A549 (cell line): ENCODE data around the gene LGR5. TPM values are rescaled to one million over a fixed set of nuclear protein-coding genes. Genes with fewer than 3 reads are reported as not detected.

Source experiments
- ATAC-seq, 2 experiments: fragments of 200-7000 bp in 1 of 2; fragments of >200 bp in 1 of 2; cut with Nextera tagmentation in 1 of 2; cut with Tn5 transposase in 1 of 2; 3 replicates each; pipeline versions ENCODE4 v1.8.0 to v1.9.1; 2018 to 2020; ENCODE audit warnings: mild to moderate bottlenecking in 1 of 2, moderate library complexity in 1 of 2
- CTCF ChIA-PET: fragments of 300-600 bp; sonication (Branson Sonifier 250); formaldehyde crosslinking; extraction: SDS; loops from one replicate; lab custom pipeline; 2021; ENCODE audit warnings: antibody characterized with exemption, inconsistent platforms; lab: Yijun Ruan, JAX
- POLR2A ChIA-PET: fragments of 350-600 bp; formaldehyde crosslinking; extraction: SDS; loops from one replicate; lab custom pipeline; 2021; ENCODE audit warnings: antibody characterized with exemption, inconsistent platforms; lab: Yijun Ruan, JAX
- DNase-seq, 2 experiments: peaks; one replicate each; pipeline versions ENCODE4 v3.0.0 to v3.0.0-alpha.2; 2011 to 2016; ENCODE audit warnings: low read depth in 1 of 2, low spot score in 1 of 2
- FAIRE-seq: peaks from 2 replicates; lab custom pipeline; 2011; peaks lifted over from hg19 to GRCh38; lab: Jason Lieb, UNC
- H3K27ac ChIP-seq, 2 experiments: fragments of >200 bp; sonication (Bioruptor Twin); formaldehyde crosslinking; 3 replicates each; pipeline ENCODE4 v1.5.1; 2016 to 2017
- H3K4me1 ChIP-seq: fragments of >200 bp; sonication (Bioruptor Twin); formaldehyde crosslinking; 3 replicates; pipeline ENCODE4 v1.6.1; 2016
- H3K4me2 ChIP-seq: fragments of >200 bp; sonication (Bioruptor Twin); formaldehyde crosslinking; 3 replicates; pipeline ENCODE4 v1.6.1; 2016
- H3K4me3 ChIP-seq: fragments of >200 bp; sonication (Bioruptor Twin); formaldehyde crosslinking; 3 replicates; pipeline ENCODE4 v1.5.1; 2016
- H3K9me3 ChIP-seq: fragments of >200 bp; sonication (Bioruptor Twin); formaldehyde crosslinking; 3 replicates; pipeline ENCODE4 v1.6.1; 2016
- CBX2 ChIP-seq: fragments of 200-600 bp; sonication (generic); IDR thresholded peaks from 2 replicates; pipeline ENCODE4 v1.6.1; 2016; ENCODE audit warnings: low read depth, mild to moderate bottlenecking, borderline replicate concordance
- EP300 ChIP-seq, 2 experiments: fragments of >200 bp; sonication (Bioruptor Twin); formaldehyde crosslinking; IDR thresholded peaks; 2 replicates in 1 of 2; 3 replicates in 1 of 2; pipeline ENCODE4 v1.6.1; 2016 to 2017
- FOSB ChIP-seq: fragments of 250-450 bp; sonication (Bioruptor Pico); IDR thresholded peaks from 2 replicates; pipeline ENCODE4 v1.5.0; 2020; ENCODE audit warnings: mild to moderate bottlenecking, moderate library complexity
- HDAC2 ChIP-seq: fragments of 200-600 bp; sonication (generic); IDR thresholded peaks from 2 replicates; pipeline ENCODE4 v1.6.1; 2016
- HOXB13 ChIP-seq: fragments of 250-450 bp; sonication (Bioruptor Pico); IDR thresholded peaks from 2 replicates; pipeline ENCODE4 v1.5.0; 2020; ENCODE audit warnings: low read depth, mild to moderate bottlenecking, moderate library complexity
- MAFK ChIP-seq: fragments of 450-650 bp; IDR thresholded peaks from 2 replicates; pipeline ENCODE4 v1.6.1; 2014; ENCODE audit not compliant: partially characterized antibody
- PBX3 ChIP-seq: IDR thresholded peaks from 2 replicates; pipeline ENCODE4 v1.6.1; 2012
- PHF8 ChIP-seq: fragments of 200-600 bp; sonication (generic); IDR thresholded peaks from 2 replicates; pipeline ENCODE4 v1.6.1; 2016; ENCODE audit warnings: low read depth, mild to moderate bottlenecking, antibody characterized with exemption, moderate library complexity, borderline replicate concordance
- RAD21 ChIP-seq, 2 experiments: fragments of >200 bp in 1 of 2; sonication (Bioruptor Twin) in 1 of 2; formaldehyde crosslinking in 1 of 2; IDR thresholded peaks in 1 of 2; conservative IDR thresholded peaks in 1 of 2; 2 replicates in 1 of 2; 3 replicates in 1 of 2; pipeline ENCODE4 v1.6.1; 2012 to 2018; ENCODE audit warnings: inconsistent platforms in 1 of 2
- RNF2 ChIP-seq: fragments of 200-600 bp; sonication (generic); IDR thresholded peaks from 2 replicates; pipeline ENCODE4 v1.6.1; 2016; ENCODE audit warnings: low read depth, mild to moderate bottlenecking, antibody characterized with exemption, moderate library complexity, borderline replicate concordance
- ZC3H11A ChIP-seq: fragments of 450-650 bp; IDR thresholded peaks from 2 replicates; pipeline ENCODE4 v1.6.1; 2014; ENCODE audit warnings: antibody characterized with exemption, mild to moderate bottlenecking
- ZNF302 ChIP-seq: fragments of 250-450 bp; sonication (Bioruptor Pico); IDR thresholded peaks from 2 replicates; pipeline ENCODE4 v1.9.0; 2021; ENCODE audit warnings: inconsistent platforms, mild to moderate bottlenecking, moderate library complexity
- ZSCAN20 ChIP-seq: fragments of 250-450 bp; sonication (Bioruptor Pico); IDR thresholded peaks from 2 replicates; pipeline ENCODE4 v1.8.0; 2022; ENCODE audit warnings: mild to moderate bottlenecking, moderate library complexity
- WGBS: methylation state at CpG from one replicate; pipeline ENCODE4 v1.1.6; 2017; ENCODE audit errors: missing lambda C conversion rate; 5-methylcytosine and 5-hydroxymethylcytosine counted together
- polyA plus RNA-seq, 4 experiments: library from polyadenylated mRNA; depleted of rRNA in 3 of 4; stranded (reverse); fragments of >200 nt; fragmentation: RNase III in 1 of 4; extraction: RNeasy Plus Mini Kit Qiagen cat#74134 plus additional on column Dnase treatment in 1 of 4; gene quantifications; 2 replicates in 3 of 4; 3 replicates in 1 of 4; pipeline ENCODE4 v1.2.3, GENCODE V29; 2011 to 2017
- TF ChIP-seq, protein P1 (sequence below): fragments of >200 bp; sonication (Bioruptor Twin); formaldehyde crosslinking; IDR thresholded peaks from 3 replicates; pipeline ENCODE4 v1.6.1; 2016
- TF ChIP-seq, protein P2 (sequence below): fragments of 200-600 bp; sonication (generic); IDR thresholded peaks from 2 replicates; pipeline ENCODE4 v1.6.1; 2016; ENCODE audit warnings: antibody characterized with exemption, mild to moderate bottlenecking, moderate library complexity
- TF ChIP-seq, protein P3 (sequence below): IDR thresholded peaks from 2 replicates; pipeline ENCODE4 v1.6.1; 2012
- TF ChIP-seq, protein P4 (sequence below): fragments of >200 bp; sonication (Bioruptor Twin); formaldehyde crosslinking; IDR thresholded peaks from 2 replicates; pipeline ENCODE4 v1.6.1; 2016
- TF ChIP-seq, protein P5 (sequence below): fragments of 250-450 bp; sonication (Bioruptor Pico); IDR thresholded peaks from 2 replicates; pipeline ENCODE4 v1.5.0; 2020; ENCODE audit warnings: low read depth, mild to moderate bottlenecking, moderate library complexity

LGR5 gene
- polyA plus RNA-seq, 2 of the 4 experiments (the other 2 are of a cell fraction): not detected

DNA sequence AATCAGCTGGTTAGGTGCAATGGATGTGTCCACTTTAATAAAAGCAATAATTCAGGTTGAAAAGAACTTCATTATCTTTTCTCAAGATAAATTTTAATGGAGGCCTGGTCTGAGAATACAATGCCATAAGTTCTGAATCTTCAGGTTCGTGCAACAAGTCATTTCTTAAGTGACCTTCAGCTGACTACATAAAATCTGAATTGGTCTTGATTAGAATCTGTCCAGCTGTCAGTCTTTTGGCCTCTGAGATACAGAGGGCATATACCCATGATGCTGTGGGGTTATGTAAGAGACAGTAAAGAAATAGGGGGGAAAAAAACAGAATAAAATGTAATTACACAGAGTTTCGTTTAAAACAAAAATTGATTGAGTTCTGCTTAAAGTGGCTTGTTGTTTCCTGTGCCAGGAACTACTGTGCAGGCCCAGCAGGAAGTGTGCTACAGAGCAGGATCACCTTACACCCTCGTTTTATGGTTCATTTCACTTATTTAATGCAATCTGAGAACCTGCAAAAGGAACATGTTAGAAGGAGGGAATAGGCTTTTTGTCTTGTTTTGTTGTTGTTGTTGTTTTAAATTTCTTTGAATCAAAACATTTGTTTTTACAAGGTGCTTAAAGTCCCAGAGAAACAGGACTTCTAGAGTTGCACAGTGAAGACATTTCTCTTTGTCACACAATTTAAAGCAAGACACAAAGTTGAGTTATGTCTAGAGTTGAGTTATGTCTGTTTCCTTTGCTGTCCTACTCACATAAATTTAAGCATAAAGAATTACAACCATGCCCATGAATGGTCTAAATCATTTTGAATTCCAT, 64.2 kb downstream of the LGR5 start:
- no peak overlapping the region for H3K27ac ChIP-seq
- POLR2A ChIA-PET: no interaction called here
- H3K9me3 ChIP-seq: no peaks in the 10 kb centered on the region
- FAIRE-seq: no peak
- H3K4me2 ChIP-seq: no peak overlapping the region
- ATAC-seq: no peak; a peak in 1 of 6 replicates
- TF ChIP-seq, protein P1, sequence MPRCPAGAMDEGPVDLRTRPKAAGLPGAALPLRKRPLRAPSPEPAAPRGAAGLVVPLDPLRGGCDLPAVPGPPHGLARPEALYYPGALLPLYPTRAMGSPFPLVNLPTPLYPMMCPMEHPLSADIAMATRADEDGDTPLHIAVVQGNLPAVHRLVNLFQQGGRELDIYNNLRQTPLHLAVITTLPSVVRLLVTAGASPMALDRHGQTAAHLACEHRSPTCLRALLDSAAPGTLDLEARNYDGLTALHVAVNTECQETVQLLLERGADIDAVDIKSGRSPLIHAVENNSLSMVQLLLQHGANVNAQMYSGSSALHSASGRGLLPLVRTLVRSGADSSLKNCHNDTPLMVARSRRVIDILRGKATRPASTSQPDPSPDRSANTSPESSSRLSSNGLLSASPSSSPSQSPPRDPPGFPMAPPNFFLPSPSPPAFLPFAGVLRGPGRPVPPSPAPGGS: no peak
- TF ChIP-seq EP300 (IDR thresholded peaks at IDR 0.05) (no peak), CBX2 (no peak), ZNF302 (no peak), MAFK (no peak), RNF2 (no peak), HDAC2 (no peak), RAD21 (conservative IDR thresholded peaks at IDR 0.05 in 1 of 2, IDR thresholded peaks at IDR 0.05 in 1 of 2) (no peak), HOXB13 (no peak), ZSCAN20 (CRISPR knock-in tag) (no peak), FOSB (CRISPR knock-in tag) (no peak), ZC3H11A (no peak)
- TF ChIP-seq, protein P2, sequence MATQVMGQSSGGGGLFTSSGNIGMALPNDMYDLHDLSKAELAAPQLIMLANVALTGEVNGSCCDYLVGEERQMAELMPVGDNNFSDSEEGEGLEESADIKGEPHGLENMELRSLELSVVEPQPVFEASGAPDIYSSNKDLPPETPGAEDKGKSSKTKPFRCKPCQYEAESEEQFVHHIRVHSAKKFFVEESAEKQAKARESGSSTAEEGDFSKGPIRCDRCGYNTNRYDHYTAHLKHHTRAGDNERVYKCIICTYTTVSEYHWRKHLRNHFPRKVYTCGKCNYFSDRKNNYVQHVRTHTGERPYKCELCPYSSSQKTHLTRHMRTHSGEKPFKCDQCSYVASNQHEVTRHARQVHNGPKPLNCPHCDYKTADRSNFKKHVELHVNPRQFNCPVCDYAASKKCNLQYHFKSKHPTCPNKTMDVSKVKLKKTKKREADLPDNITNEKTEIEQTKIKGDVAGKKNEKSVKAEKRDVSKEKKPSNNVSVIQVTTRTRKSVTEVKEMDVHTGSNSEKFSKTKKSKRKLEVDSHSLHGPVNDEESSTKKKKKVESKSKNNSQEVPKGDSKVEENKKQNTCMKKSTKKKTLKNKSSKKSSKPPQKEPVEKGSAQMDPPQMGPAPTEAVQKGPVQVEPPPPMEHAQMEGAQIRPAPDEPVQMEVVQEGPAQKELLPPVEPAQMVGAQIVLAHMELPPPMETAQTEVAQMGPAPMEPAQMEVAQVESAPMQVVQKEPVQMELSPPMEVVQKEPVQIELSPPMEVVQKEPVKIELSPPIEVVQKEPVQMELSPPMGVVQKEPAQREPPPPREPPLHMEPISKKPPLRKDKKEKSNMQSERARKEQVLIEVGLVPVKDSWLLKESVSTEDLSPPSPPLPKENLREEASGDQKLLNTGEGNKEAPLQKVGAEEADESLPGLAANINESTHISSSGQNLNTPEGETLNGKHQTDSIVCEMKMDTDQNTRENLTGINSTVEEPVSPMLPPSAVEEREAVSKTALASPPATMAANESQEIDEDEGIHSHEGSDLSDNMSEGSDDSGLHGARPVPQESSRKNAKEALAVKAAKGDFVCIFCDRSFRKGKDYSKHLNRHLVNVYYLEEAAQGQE: no peak
- TF ChIP-seq, protein P3, sequence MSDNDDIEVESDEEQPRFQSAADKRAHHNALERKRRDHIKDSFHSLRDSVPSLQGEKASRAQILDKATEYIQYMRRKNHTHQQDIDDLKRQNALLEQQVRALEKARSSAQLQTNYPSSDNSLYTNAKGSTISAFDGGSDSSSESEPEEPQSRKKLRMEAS: no peak
- TF ChIP-seq, protein P4, sequence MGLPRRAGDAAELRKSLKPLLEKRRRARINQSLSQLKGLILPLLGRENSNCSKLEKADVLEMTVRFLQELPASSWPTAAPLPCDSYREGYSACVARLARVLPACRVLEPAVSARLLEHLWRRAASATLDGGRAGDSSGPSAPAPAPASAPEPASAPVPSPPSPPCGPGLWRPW: no peak
- TF ChIP-seq, protein P5, sequence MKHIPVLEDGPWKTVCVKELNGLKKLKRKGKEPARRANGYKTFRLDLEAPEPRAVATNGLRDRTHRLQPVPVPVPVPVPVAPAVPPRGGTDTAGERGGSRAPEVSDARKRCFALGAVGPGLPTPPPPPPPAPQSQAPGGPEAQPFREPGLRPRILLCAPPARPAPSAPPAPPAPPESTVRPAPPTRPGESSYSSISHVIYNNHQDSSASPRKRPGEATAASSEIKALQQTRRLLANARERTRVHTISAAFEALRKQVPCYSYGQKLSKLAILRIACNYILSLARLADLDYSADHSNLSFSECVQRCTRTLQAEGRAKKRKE (CRISPR knock-in tag): no peak
- 9% methylated on average over 3 of the region's 3 CpGs for WGBS
- H3K4me1 ChIP-seq: no peaks in the 10 kb centered on the region
- CTCF ChIA-PET: no interaction called here
- DNase-seq: no peak
- H3K4me3 ChIP-seq: no peak overlapping the region

DNA sequence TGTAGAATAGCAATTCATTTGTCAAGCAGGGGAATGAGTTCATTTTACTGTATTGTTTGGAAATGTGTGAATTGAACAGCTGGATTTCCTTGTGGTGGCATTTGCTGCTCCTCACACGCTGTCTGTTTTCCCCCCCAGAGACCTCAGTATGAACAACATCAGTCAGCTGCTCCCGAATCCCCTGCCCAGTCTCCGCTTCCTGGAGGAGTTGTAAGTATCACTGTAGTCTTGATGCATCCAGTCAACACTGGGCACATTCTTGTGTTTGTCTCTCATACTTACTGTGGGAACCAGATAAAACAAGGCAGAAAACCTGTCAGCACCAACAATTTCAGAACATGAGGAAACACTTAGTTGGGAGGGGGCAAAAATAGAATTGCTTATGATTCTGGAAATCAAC, 64.9 kb downstream of the LGR5 start:
- FAIRE-seq (no peak), ATAC-seq (no peak), DNase-seq (no peak)
- Histone ChIP-seq H3K9me3 (no peaks in the 10 kb centered on the region), H3K4me1 (no peaks in the 10 kb centered on the region), H3K27ac (no peak overlapping the region), H3K4me2 (no peak overlapping the region), H3K4me3 (no peak overlapping the region)
- TF ChIP-seq, protein P4: no peak
- TF ChIP-seq HDAC2 (no peak), PBX3 (no peak), PHF8 (no peak)
- CTCF ChIA-PET: no interaction called here
- WGBS: 32% methylated on average over 3 of the region's 3 CpGs
- POLR2A ChIA-PET: no interaction called here
